Mammary epithelial cell (primary cell): Measurements from ENCODE around the gene NFATC1.

Experiments
- EZH2 ChIP-seq: IDR thresholded peaks from 2 replicates; pipeline ENCODE4 v1.6.1; 2012; ENCODE audit warnings: low read length, inconsistent platforms, borderline replicate concordance
- TF ChIP-seq, protein P1 (sequence below), 2 donors: IDR thresholded peaks in 1 of 2; conservative IDR thresholded peaks in 1 of 2; 2 replicates each; pipeline ENCODE4 v1.5.1; 2011 to 2012; ENCODE audit warnings: inconsistent platforms in 2 of 2, low read length in 2 of 2, mild to moderate bottlenecking in 2 of 2, control low read depth in 1 of 2, low read depth in 1 of 2; ENCODE audit not compliant: insufficient read depth in 1 of 2; ENCODE audit errors: extremely low read depth in 1 of 2

DNA sequence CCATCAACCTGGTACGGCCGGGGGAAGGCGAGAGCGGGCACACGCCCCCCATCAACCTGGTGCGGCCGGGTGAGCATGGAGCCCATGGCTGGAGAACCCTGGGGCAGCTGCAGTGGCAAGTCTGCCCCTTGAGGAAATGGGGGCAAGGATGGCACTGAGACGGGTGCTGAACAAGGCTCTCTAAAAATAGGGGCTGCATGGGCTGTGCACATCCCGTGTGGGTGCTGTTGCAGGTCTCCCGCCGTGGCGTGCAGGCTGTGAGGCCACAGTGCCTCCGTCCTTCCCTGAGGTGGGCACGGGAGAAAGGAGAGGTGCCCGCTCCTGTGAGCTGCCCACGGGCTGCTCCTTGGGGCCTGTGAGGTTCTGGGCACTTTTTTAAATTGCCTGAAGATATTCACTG, 99.2 kb downstream of the NFATC1 start:
- TF ChIP-seq, protein P1, sequence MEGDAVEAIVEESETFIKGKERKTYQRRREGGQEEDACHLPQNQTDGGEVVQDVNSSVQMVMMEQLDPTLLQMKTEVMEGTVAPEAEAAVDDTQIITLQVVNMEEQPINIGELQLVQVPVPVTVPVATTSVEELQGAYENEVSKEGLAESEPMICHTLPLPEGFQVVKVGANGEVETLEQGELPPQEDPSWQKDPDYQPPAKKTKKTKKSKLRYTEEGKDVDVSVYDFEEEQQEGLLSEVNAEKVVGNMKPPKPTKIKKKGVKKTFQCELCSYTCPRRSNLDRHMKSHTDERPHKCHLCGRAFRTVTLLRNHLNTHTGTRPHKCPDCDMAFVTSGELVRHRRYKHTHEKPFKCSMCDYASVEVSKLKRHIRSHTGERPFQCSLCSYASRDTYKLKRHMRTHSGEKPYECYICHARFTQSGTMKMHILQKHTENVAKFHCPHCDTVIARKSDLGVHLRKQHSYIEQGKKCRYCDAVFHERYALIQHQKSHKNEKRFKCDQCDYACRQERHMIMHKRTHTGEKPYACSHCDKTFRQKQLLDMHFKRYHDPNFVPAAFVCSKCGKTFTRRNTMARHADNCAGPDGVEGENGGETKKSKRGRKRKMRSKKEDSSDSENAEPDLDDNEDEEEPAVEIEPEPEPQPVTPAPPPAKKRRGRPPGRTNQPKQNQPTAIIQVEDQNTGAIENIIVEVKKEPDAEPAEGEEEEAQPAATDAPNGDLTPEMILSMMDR (conservative IDR thresholded peaks at IDR 0.05 in 1 of 2, IDR thresholded peaks at IDR 0.05 in 1 of 2; ENCODE audit: extremely low read depth in 1 of 2, insufficient read depth in 1 of 2, low read depth in 1 of 2, low read length in 2 of 2): no peak
- TF ChIP-seq EZH2: no peak
